ENCODE results near the gene STRBP.
"Not testable (repeated sequence)": the region's sequence is repeated elsewhere in the genome, so short reads cannot be mapped to it uniquely, and the experiment has no call there.

The STRBP gene

GRCh38 chr9:123268465-123269259 lies at the start of gene STRBP:
TSS of gene STRBP (minus strand) at chr9:123268586. CDS start at chr9:123184134, 84,452 bp downstream.
- peak; percentile 83 to 89 (median 84) for DNase-seq (ENCODE audit: low read depth in 3 of 3)

DNA sequence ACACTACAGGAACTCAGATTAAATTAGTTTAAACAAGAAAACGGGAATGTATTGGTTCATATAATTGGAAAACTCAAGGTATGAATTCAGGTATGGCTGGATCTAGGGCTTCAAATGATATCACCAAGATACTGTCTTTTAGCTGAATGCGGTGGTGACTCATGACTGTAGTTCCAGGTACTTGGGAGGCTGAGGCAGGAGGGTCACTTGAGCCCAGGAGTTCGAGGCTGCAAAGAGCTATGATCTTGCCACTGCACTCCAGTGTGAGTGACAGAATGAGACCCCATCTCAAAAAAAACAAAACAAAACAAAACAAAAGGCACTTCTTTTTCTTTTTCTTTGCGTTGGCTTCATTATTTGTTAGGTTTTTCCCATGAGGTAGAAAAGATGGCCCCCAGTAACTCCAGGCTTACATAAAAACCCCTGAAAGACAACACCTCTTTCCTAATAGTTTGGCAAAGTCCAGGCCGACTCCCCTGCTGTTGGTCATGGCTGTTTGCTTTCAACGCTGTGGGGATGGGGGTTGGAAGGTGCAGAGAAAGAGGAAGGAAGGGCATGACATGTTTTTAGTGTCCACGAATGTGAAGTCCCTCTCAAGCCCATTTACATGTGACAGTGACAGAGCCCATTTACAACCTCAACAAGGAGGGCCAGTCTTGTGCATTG lies 47.8 kb upstream of the STRBP start:
- DNase-seq (ENCODE audit: low read depth in 3 of 3): no peak

DNA sequence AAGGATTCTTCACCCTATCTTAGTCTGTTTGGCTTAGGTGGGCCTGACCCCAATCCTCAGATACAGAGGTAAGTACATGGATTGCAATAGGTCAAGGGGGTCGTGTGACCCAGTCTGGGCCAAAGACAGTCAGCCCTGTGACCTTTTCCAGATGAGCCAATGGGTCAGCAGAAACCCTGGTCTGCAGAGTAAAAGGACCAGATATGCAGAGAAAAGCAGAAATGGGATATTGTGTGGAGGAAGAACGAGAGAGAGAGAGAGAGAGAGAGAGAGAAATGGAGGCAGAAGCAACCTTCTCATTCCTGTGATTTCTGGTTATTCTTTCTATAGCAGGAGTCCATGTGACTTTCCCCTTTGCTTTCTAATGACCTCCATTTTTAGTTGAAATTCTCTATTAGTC lies 47.2 kb upstream of the STRBP start:
- DNase-seq (ENCODE audit: low read depth in 3 of 3): no peak

DNA sequence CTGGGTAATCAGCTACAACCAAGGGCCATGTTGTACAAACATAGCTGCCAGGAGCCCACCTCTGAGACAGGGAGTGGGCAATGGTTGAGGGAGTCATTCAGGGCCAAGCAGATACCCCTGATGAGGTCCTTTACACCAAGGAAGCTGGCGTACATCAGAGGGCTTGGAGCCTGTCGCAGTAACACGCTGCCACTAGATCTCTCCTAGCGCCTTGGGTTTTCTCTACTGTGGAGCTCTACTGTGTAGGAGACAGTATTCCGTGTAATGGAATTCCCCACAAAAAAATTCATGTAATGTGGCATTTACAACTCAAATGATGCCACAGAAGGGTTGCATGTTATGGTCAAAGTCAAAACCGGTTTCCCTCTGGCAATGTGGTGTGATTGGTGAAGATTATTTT lies 46.2 kb upstream of the STRBP start:
- no peak for DNase-seq (ENCODE audit: low read depth in 3 of 3)

DNA sequence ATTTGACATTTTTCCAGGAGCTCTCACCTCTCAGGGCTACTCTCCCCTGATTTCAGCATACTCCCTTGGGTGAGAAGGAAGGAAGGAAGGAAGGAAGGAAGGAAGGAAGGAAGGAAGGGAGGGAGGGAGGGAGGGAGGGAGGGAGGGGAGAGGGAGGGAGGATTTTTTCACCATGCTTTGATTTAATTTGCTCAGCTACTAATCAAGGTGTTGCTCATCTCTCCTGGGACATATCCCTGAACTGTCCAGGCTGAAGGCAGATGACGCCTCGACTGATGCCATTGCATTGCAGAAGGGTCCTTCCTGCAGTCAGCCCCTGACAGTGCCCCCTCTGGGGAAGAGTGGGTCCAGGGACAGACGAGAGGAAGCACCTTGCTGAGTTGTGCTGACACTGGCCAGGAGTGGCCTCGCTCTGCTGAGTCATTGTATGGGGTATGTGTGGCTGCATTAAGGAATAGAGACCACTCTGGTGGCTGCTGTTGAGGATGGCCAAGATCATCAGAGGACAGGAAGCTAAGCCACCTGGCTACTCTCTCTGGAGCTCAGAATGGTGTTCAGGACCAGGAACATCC lies 44.0 kb upstream of the STRBP start:
- no peak for DNase-seq (ENCODE audit: low read depth in 3 of 3)

DNA sequence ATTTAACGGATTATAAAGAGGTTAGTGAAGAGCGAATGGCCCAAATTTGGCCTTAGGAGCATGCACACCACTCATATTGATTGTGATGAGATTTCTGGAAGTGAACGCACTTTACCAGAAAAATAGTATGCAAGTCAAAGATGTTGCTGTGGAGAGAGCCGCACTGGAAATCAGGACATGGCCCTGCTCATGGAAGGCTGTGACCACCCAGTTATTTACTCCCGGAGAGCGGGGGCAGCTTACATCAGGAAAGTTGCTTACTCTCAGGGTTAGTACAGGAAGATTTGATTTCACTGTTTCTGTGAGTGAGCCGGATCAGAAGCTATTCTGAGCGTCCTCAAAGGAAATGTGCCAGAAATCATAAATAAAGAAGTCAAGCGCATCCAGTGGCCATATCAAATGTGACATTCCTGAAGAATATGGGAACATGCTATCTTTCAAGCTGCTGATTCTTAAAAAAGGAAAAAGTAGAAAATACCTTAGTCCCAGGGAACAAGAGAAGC lies 42.9 kb upstream of the STRBP start:
- no peak for DNase-seq (ENCODE audit: low read depth in 3 of 3)

- DNase-seq (ENCODE audit: low read depth in 3 of 3): no peak
Observed at GRCh38 chr9:123310551-123311249, 42.3 kb upstream of the STRBP start.

GRCh38 chr9:123309611-123310010 lies 41.2 kb upstream of the STRBP start:
- DNase-seq (ENCODE audit: low read depth in 3 of 3): no peak

DNA sequence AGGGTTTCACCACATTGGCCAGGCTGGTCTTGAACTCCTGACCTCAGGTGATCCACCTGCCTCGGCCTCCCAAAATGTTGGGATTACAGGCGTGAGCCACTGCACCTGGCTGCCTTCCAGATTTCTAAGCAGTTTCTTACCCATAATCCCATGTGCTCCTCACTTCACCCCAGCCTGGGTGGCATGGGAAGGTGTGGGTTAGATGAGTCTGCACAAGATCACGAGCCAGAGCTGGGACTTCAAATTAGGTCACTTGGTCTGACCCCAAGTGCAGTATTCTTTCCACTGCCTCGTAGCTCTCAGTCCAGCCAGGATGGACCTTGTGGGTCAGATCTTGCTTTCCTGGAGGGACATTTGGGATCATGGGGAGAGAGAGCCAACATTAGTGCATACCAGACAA lies 37.5 kb upstream of the STRBP start:
- DNase-seq (ENCODE audit: low read depth in 3 of 3): no peak

DNA sequence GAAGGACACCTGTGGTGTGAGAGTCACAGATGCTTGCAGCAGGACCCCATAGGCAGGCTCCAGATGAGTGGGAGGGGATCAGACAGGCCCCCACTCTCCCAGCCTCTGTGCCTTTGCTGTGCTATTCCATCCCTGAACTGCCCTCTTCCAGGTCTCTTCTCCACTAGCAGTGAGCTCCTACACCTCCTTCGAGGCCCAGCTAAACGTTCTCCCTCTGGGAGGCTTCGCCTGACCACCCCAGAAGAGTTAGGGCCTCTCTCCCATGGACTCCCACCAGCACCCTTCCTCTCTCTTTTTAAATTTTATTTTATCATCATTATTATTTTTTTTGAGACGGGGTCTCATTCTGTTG lies 35.9 kb upstream of the STRBP start:
- no peak for DNase-seq (ENCODE audit: low read depth in 3 of 3)

DNA sequence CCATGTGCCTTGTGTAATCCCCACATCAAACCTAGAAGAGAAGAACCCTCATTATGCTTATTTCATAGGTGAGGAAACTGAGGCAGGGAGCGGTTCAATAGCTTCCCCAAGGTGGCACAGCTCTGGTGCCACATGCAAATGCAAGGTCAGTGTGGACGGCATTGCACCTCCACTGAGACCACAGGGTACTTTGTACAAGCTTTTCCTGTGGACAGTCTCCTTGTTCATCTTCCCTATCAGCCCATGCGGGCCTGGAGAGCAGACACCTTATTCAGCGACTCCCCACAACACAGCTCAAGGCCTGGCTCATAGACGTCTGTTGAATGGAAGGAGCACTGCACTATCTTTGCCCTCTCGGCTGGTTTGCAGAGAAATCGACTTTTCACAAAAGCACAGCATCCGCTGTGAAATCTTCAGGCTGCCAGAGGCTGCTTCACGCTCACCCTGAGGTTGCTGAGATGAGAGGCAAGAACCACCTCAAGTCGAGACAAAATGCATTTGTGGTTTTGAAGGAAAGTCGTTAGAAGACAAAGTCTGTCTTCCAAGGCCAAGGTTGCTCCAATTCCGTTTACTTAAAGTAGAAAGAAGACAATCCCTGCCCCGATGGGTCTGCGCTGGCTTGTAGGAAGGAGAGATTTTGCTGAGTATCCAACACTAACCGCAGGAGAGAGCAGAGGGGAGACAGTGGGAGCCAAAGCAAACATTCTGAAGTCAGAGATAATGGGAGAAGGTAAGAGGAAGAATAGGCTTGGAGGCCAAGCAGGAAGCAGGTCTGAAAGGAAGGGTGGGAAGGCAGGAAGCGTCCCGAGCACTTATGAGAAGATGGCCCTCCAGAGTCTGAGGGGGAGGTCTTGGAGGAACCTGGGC lies 34.2 kb upstream of the STRBP start:
- DNase-seq (ENCODE audit: low read depth in 3 of 3): no peak

DNA sequence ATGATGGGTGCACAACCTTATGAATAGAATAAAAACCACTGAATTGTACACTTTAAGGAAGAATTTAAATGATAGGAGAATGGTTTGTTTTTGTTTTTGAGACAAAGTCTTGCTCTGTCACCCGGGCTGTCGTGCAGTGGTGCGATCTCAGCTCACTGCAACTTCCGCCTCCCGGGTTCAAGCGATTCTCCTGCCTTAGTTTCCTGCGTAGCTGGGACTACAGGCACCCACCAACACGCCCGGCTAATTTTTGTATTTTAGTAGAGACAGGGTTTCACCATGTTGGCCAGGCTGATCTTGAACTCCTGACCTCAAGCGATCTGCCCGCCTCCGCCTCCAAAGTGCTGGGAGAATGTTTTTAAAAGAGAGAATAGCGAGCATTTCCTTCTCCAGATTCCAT lies 33.5 kb upstream of the STRBP start:
- DNase-seq (ENCODE audit: low read depth in 3 of 3): not testable (repeated sequence)

- no peak for DNase-seq (ENCODE audit: low read depth in 3 of 3)
Observed at GRCh38 chr9:123300554-123300953, 32.2 kb upstream of the STRBP start.

GRCh38 chr9:123299558-123300126 lies 31.3 kb upstream of the STRBP start:
- no peak for DNase-seq (ENCODE audit: low read depth in 3 of 3)

GRCh38 chr9:123296174-123296573 lies 27.8 kb upstream of the STRBP start:
- no peak for DNase-seq (ENCODE audit: low read depth in 3 of 3)

- no peak for DNase-seq (ENCODE audit: low read depth in 3 of 3)
Observed at GRCh38 chr9:123291736-123292135, 23.4 kb upstream of the STRBP start.

- no peak for DNase-seq (ENCODE audit: low read depth in 3 of 3)
Observed at GRCh38 chr9:123290764-123291163, 22.4 kb upstream of the STRBP start.

DNA sequence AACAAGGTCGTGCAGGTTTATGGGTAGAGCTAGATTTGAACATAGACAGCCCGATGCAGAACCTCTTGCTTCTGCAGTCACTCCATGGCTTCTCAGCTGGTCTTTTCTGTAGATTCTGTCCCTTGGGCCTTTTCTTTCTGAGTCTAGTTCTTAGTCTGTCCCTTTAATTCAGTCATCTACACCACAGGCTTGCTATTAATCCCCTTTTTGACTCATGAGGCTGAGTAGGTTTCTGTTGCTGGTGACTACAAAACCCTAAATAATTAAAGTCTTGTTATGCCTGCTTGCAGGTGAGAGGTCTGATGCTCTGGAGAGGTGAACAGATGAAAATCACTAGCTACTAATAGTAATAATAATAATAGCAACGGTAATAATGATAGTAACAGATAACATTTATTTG lies 19.3 kb upstream of the STRBP start:
- no peak for DNase-seq (ENCODE audit: low read depth in 3 of 3)

DNA sequence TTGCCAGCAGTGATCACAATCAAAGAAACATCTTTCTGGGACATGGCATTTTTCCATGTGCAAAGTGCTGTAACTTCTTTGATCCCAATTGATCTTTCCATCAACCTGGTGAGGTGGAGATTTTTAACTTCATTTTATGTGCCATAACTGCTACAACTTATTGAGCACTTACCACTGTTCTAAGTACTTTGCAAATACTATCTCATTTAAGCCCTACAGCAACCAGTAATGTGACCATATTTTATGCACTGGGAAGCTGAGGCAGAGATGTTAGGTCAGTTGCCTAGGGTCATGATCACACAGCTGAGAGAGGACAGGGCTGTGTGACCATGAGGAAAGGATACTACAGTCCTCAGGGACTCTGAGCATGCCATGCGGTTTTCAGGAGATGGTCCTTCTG lies 17.9 kb upstream of the STRBP start:
- DNase-seq (ENCODE audit: low read depth in 3 of 3): no peak

DNA sequence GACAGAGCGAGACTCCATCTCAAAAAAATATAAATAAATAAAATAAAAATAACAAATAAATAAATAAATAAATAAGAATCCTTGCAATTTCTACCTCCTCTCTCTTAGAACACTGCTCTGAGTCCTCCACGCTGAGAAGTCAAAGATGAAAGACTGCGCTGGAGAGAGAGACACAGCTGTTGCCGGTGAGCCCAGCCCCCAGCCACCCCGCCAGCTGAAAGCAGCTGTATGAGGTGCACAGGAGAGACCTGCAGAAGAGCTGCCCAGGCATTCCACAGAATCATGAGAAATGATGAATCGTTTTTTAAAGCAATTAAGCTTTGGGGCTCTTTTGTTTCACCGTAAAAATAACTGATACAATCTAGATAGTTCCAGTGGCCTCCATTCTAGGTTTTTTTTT lies 16.3 kb upstream of the STRBP start:
- no peak for DNase-seq (ENCODE audit: low read depth in 3 of 3)

GRCh38 chr9:123283455-123283854 lies 15.1 kb upstream of the STRBP start:
- no peak for DNase-seq (ENCODE audit: low read depth in 3 of 3)

Measured in stimulated activated CD4-positive, alpha-beta T cell treated with anti-CD3 and anti-CD28 coated beads, TNF-alpha, amount 100 ng/mL, for 48 hours (primary cell).